IMR-90 (cell line): ENCODE data around the gene NLGN1. TPM values are rescaled to one million over a fixed set of nuclear protein-coding genes. Genes with fewer than 3 reads are reported as not detected.

ENCODE experiments used
- ATAC-seq: fragments of 200-7000 bp; cut with Tn5 transposase; 2 replicates; pipeline ENCODE4 v1.9.1; 2020; ENCODE audit warnings: low read depth, mild to moderate bottlenecking, moderate library complexity
- BruUV-seq: library from RNA; stranded (reverse); fragments of 400-500 nt; replicated peaks from 2 replicates; lab custom pipeline; 2021; lab: Mats Ljungman, UMichigan
- CTCF ChIA-PET: fragments of 300-600 bp; formaldehyde crosslinking; extraction: SDS; loops from one replicate; lab custom pipeline; 2021; ENCODE audit warnings: antibody characterized with exemption; lab: Yijun Ruan, JAX
- POLR2A ChIA-PET: fragments of 300-600 bp; sonication (Branson Sonifier 250); formaldehyde crosslinking; loops from one replicate; lab custom pipeline; 2022; ENCODE audit warnings: antibody characterized with exemption; ENCODE audit not compliant: unreplicated experiment; lab: Charles Lee
- DNase-seq: peaks from one replicate; pipeline ENCODE4 v3.0.0; 2013
- H2AFZ ChIP-seq: replicated peaks from 2 replicates; pipeline ENCODE3; 2013; ENCODE audit warnings: low read length, mild to moderate bottlenecking; ENCODE audit not compliant: poor library complexity
- H2AK5ac ChIP-seq: 2 replicates; pipeline ENCODE4 v1.6.1; 2013; ENCODE audit warnings: low read depth, low read length, inconsistent platforms
- H2AK9ac ChIP-seq: replicated peaks from 2 replicates; pipeline ENCODE3; 2013; ENCODE audit warnings: mild to moderate bottlenecking, low read depth, low read length, moderate library complexity; ENCODE audit not compliant: poor library complexity
- H2BK120ac ChIP-seq: 2 replicates; pipeline ENCODE4 v1.6.1; 2013; ENCODE audit warnings: low read depth, low read length, inconsistent platforms
- H2BK15ac ChIP-seq: 3 replicates; pipeline ENCODE4 v1.6.1; 2013; ENCODE audit warnings: low read depth, low read length, inconsistent platforms
- H2BK20ac ChIP-seq: 2 replicates; pipeline ENCODE4 v1.6.1; 2013; ENCODE audit warnings: low read depth, mild to moderate bottlenecking, inconsistent platforms, low read length, moderate library complexity
- H2BK5ac ChIP-seq: 2 replicates; pipeline ENCODE4 v1.6.1; 2013; ENCODE audit warnings: mild to moderate bottlenecking, low read depth, low read length, inconsistent platforms; ENCODE audit not compliant: poor library complexity, severe bottlenecking
- H3K14ac ChIP-seq: replicated peaks from 2 replicates; pipeline ENCODE4 v1.6.1; 2013; ENCODE audit warnings: low read depth, low read length, inconsistent platforms
- H3K18ac ChIP-seq: 2 replicates; pipeline ENCODE4 v1.6.1; 2013; ENCODE audit warnings: low read depth, low read length, control low read depth
- H3K23ac ChIP-seq: 2 replicates; pipeline ENCODE4 v1.6.1; 2013; ENCODE audit warnings: low read depth, low read length, inconsistent platforms
- H3K27ac ChIP-seq: 2 replicates; pipeline ENCODE4 v1.5.1; 2013; ENCODE audit warnings: mild to moderate bottlenecking, control low read depth, low read length; ENCODE audit not compliant: insufficient read depth
- H3K27me3 ChIP-seq: 2 replicates; pipeline ENCODE4 v1.6.1; 2013; ENCODE audit warnings: low read length; ENCODE audit not compliant: control insufficient read depth, insufficient read depth
- H3K36me3 ChIP-seq: 2 replicates; pipeline ENCODE4 v1.6.1; 2013; ENCODE audit warnings: low read length, mixed read lengths; ENCODE audit not compliant: control insufficient read depth, insufficient read depth
- H3K4ac ChIP-seq: 2 replicates; pipeline ENCODE4 v1.6.1; 2013; ENCODE audit warnings: low read depth, low read length, inconsistent platforms
- H3K4me1 ChIP-seq: 2 replicates; pipeline ENCODE4 v1.6.1; 2013; ENCODE audit warnings: low read length, mixed read lengths; ENCODE audit not compliant: control insufficient read depth, insufficient read depth
- H3K4me2 ChIP-seq: 2 replicates; pipeline ENCODE4 v1.6.1; 2013; ENCODE audit warnings: low read depth, mild to moderate bottlenecking, control low read depth, low read length, moderate library complexity
- H3K4me3 ChIP-seq: 2 replicates; pipeline ENCODE4 v1.5.1; 2013; ENCODE audit warnings: low read depth, mild to moderate bottlenecking, control low read depth, low read length, moderate library complexity; ENCODE audit not compliant: insufficient read depth
- H3K56ac ChIP-seq: 2 replicates; pipeline ENCODE4 v1.6.1; 2013; ENCODE audit warnings: low read length, inconsistent platforms; ENCODE audit not compliant: insufficient read depth; ENCODE audit errors: extremely low read depth
- H3K79me1 ChIP-seq, 2 experiments: 2 replicates each; pipeline ENCODE4 v1.6.1; 2013; ENCODE audit warnings: low read length in 2 of 2, inconsistent platforms in 1 of 2, low read depth in 1 of 2
- H3K9ac ChIP-seq: 2 replicates; pipeline ENCODE4 v1.6.1; 2013; ENCODE audit warnings: low read depth, low read length, control low read depth
- H3K9me1 ChIP-seq: 2 replicates; pipeline ENCODE4 v1.6.1; 2013; ENCODE audit warnings: low read length, inconsistent platforms; ENCODE audit not compliant: insufficient read depth
- H3K9me3 ChIP-seq: 2 replicates; pipeline ENCODE4 v1.6.1; 2013; ENCODE audit warnings: low read length; ENCODE audit not compliant: control insufficient read depth, insufficient read depth
- H4K20me1 ChIP-seq: 2 replicates; pipeline ENCODE4 v1.6.1; 2013; ENCODE audit warnings: low read length, inconsistent platforms; ENCODE audit not compliant: insufficient read depth
- H4K5ac ChIP-seq: 2 replicates; pipeline ENCODE4 v1.6.1; 2013; ENCODE audit warnings: mild to moderate bottlenecking, low read depth, low read length, control low read depth
- H4K8ac ChIP-seq, 2 experiments: 2 replicates each; pipeline ENCODE4 v1.6.1; 2013; ENCODE audit warnings: low read depth in 2 of 2, low read length in 2 of 2, control low read depth in 1 of 2, inconsistent platforms in 1 of 2
- H4K91ac ChIP-seq: 2 replicates; pipeline ENCODE4 v1.6.1; 2013; ENCODE audit warnings: low read depth, low read length, inconsistent platforms; ENCODE audit not compliant: insufficient read depth
- BHLHE40 ChIP-seq: fragments of 150-350 bp; IDR thresholded peaks from 2 replicates; pipeline ENCODE4 v1.6.1; 2016; ENCODE audit warnings: mild to moderate bottlenecking, low read depth, low read length
- CEBPB ChIP-seq: IDR thresholded peaks from 2 replicates; pipeline ENCODE4 v1.6.1; 2012; ENCODE audit warnings: low read depth, low read length, improper control_type of control experiment
- CHD1 ChIP-seq: IDR thresholded peaks from 2 replicates; pipeline ENCODE4 v1.6.1; 2012; ENCODE audit warnings: low read depth, low read length, improper control_type of control experiment
- FOS ChIP-seq: fragments of 150-350 bp; IDR thresholded peaks from 2 replicates; pipeline ENCODE4 v1.6.1; 2016; ENCODE audit warnings: low read depth, low read length
- MAFK ChIP-seq: IDR thresholded peaks from 2 replicates; pipeline ENCODE4 v1.6.1; 2012; ENCODE audit warnings: low read depth, low read length, improper control_type of control experiment
- MAZ ChIP-seq: IDR thresholded peaks from 2 replicates; pipeline ENCODE4 v1.6.1; 2012; ENCODE audit warnings: low read depth, mild to moderate bottlenecking, low read length, improper control_type of control experiment, moderate library complexity, borderline replicate concordance
- NFE2L2 ChIP-seq: fragments of 150-350 bp; IDR thresholded peaks from 2 replicates; pipeline ENCODE4 v1.6.1; 2016; ENCODE audit warnings: low read depth, mild to moderate bottlenecking, low read length
- RAD21 ChIP-seq: IDR thresholded peaks from 2 replicates; pipeline ENCODE4 v1.6.1; 2012; ENCODE audit warnings: low read length, improper control_type of control experiment
- RCOR1 ChIP-seq: IDR thresholded peaks from 2 replicates; pipeline ENCODE4 v1.6.1; 2012; ENCODE audit warnings: mild to moderate bottlenecking, low read length, improper control_type of control experiment; ENCODE audit not compliant: insufficient replicate concordance
- RFX5 ChIP-seq: IDR thresholded peaks from 2 replicates; pipeline ENCODE4 v1.8.0; 2012; ENCODE audit warnings: low read depth, mild to moderate bottlenecking, low read length, moderate library complexity
- SMC3 ChIP-seq: fragments of 150-350 bp; IDR thresholded peaks from 2 replicates; pipeline ENCODE4 v1.6.1; 2016; ENCODE audit warnings: low read depth, mild to moderate bottlenecking, antibody characterized with exemption, low read length, moderate library complexity
- dilution Hi-C: fragments of 300-500 bp; cut with HindIII; formaldehyde crosslinking; loops from one replicate; pipeline ENCODE4 v1.14.3; 2018; ENCODE audit warnings: low sequenced_read_pairs; ENCODE audit not compliant: unreplicated experiment
- in situ Hi-C: fragments of 300-500 bp; cut with MboI; formaldehyde crosslinking; loops from 3 replicates; pipeline ENCODE4 v1.14.3; 2019; ENCODE audit warnings: low sequenced_read_pairs, inconsistent platforms, mixed read lengths
- intact Hi-C: fragments of 100-400 bp; cut with micrococcal nuclease; formaldehyde crosslinking; loops from 2 replicates; pipeline ENCODE4 v1.10.0; 2022
- polyA plus RNA-seq, 3 experiments: library from polyadenylated mRNA; depleted of rRNA; stranded (reverse); fragments of >200 nt; gene quantifications; 2 replicates each; pipeline ENCODE4 v1.2.3, GENCODE V29; 2012; ENCODE audit warnings: low replicate concordance in 1 of 3
- total RNA-seq: library from RNA; depleted of rRNA; stranded (reverse); fragments of >200 nt; gene quantifications from 2 replicates; pipeline ENCODE4 v1.2.3, GENCODE V29; 2012
- TF ChIP-seq, protein P1 (sequence below): fragments of 150-350 bp; IDR thresholded peaks from 2 replicates; pipeline ENCODE4 v1.6.1; 2017; ENCODE audit warnings: mild to moderate bottlenecking, antibody characterized with exemption, low read length, low read depth
- TF ChIP-seq, protein P2 (sequence below): conservative IDR thresholded peaks from 2 replicates; pipeline ENCODE4 v1.5.1; 2012; ENCODE audit warnings: mild to moderate bottlenecking, low read depth, low read length, improper control_type of control experiment

Gene NLGN1
- total and polyA plus RNA-seq, 2 of the 4 experiments (the other 2 are of a cell fraction) = 1.8 to 12.5 TPM

DNA sequence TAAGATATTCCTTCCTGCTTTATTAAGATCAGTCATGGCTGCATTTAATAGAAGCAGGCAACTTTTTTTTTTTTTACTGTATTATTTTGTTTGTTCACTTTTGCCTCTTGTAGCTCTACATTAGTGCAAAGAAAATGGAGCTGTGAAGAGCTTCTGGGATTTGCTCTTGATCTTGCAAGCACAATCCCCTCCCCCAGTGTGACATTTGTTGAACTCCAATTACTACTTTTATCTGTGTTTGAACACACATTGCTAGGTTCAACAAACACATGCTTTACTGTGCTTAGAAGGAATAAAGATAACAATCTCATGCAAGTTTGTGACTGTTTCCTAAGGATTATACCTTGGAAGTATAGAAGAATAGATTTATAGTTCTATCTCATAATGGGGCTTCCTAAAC is 648.8 kb downstream of the NLGN1 start:
- Histone ChIP-seq H3K18ac (no peak overlapping the region), H2AK5ac (no peak overlapping the region), H4K91ac (no peak overlapping the region), H3K23ac (no peak overlapping the region), H3K9ac (no peak overlapping the region), H3K4ac (no peak overlapping the region), H3K4me1 (no peaks in the 10 kb centered on the region), H2AK9ac (no peak overlapping the region), H3K36me3 (no peaks in the 10 kb centered on the region), H3K27ac (no peak overlapping the region), H4K5ac (no peak overlapping the region), H3K4me2 (no peak overlapping the region), H2AFZ (no peak overlapping the region), H3K4me3 (no peak overlapping the region), H2BK20ac (no peak overlapping the region), H2BK5ac (no peak overlapping the region), H2BK120ac (no peak overlapping the region), H3K9me3 (no peaks in the 10 kb centered on the region), H4K20me1 (no peaks in the 10 kb centered on the region), H3K14ac (no peak overlapping the region), H3K56ac (no peak overlapping the region), H4K8ac (no peak overlapping the region), H3K27me3 (no peaks in the 10 kb centered on the region), H2BK15ac (no peak overlapping the region), H3K79me1 (no peaks in the 10 kb centered on the region), H3K9me1 (no peaks in the 10 kb centered on the region)
- no peak for ATAC-seq
- ChIA-PET CTCF (no interaction called here), POLR2A (interaction anchor here (0.6 kb wide), 2 partner anchors 23 to 875 kb away, joined by 3 to 5 read pairs; no protein-coding TSS in a partner anchor)
- in situ Hi-C loops = no loop called here
- dilution Hi-C loops = no loop called here
- DNase-seq = no peak
- TF ChIP-seq NFE2L2 = no peak
- TF ChIP-seq RFX5 = no peak
- no peak for TF ChIP-seq MAFK
- TF ChIP-seq, protein P1, sequence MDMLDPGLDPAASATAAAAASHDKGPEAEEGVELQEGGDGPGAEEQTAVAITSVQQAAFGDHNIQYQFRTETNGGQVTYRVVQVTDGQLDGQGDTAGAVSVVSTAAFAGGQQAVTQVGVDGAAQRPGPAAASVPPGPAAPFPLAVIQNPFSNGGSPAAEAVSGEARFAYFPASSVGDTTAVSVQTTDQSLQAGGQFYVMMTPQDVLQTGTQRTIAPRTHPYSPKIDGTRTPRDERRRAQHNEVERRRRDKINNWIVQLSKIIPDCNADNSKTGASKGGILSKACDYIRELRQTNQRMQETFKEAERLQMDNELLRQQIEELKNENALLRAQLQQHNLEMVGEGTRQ = no peak
- TF ChIP-seq, protein P2, sequence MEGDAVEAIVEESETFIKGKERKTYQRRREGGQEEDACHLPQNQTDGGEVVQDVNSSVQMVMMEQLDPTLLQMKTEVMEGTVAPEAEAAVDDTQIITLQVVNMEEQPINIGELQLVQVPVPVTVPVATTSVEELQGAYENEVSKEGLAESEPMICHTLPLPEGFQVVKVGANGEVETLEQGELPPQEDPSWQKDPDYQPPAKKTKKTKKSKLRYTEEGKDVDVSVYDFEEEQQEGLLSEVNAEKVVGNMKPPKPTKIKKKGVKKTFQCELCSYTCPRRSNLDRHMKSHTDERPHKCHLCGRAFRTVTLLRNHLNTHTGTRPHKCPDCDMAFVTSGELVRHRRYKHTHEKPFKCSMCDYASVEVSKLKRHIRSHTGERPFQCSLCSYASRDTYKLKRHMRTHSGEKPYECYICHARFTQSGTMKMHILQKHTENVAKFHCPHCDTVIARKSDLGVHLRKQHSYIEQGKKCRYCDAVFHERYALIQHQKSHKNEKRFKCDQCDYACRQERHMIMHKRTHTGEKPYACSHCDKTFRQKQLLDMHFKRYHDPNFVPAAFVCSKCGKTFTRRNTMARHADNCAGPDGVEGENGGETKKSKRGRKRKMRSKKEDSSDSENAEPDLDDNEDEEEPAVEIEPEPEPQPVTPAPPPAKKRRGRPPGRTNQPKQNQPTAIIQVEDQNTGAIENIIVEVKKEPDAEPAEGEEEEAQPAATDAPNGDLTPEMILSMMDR = no peak
- no peak for TF ChIP-seq CEBPB
- TF ChIP-seq MAZ = no peak
- no peak for TF ChIP-seq FOS
- no peak for TF ChIP-seq SMC3
- TF ChIP-seq RCOR1 = no peak
- TF ChIP-seq RAD21 = no peak
- no peak for TF ChIP-seq CHD1
- no peak for TF ChIP-seq BHLHE40
- intact Hi-C loops = no loop called here
- no TSS peak for BruUV-seq
